ENCODE measurements around the gene GRB10. TPM values are rescaled to one million over a fixed set of nuclear protein-coding genes. Genes with fewer than 3 reads are reported as not detected.

GRB10 gene
- total and polyA plus RNA-seq, 9 donors = 10.0 to 93.3 (median 27.8) TPM

- Histone ChIP-seq H3K27ac (no peak overlapping the region), H3K36me3 (no peaks in the 10 kb centered on the region), H3K9me3 (no peaks in the 10 kb centered on the region), H3K4me1 (ENCODE audit: insufficient read depth) (peaks cover 6% of the 10 kb centered on the region), H3K27me3 (no peaks in the 10 kb centered on the region), H3K4me3 (peak overlapping the region; percentile 50)
- 77 to 86% (median 85%) methylated on average over 5 of the region's 5 CpGs for WGBS, 3 donors
- DNase-seq = no peak
- TF ChIP-seq CTCF (IDR thresholded peaks at IDR 0.05) = no peak
- TF ChIP-seq POLR2A (IDR thresholded peaks at IDR 0.05) = no peak
- TF ChIP-seq EP300 (IDR thresholded peaks at IDR 0.05) = no peak
- intact Hi-C loops (cut with DNase I) = loop anchor here in 1 of 4 donors (5.0 kb wide), 1 partner anchor 329 kb away; no protein-coding TSS in a partner anchor
These were observed 8.8 kb upstream of the GRB10 start for GRCh38 chr7:50791363-50791937.

GRCh38 chr7:50790381-50790780, 7.7 kb upstream of the GRB10 start:
- no peaks in the 10 kb centered on the region for H3K9me3 ChIP-seq
- intact Hi-C loops (cut with DNase I) = loop anchor here in 1 of 4 donors (5.0 kb wide), 1 partner anchor 328 kb away; no protein-coding TSS in a partner anchor
- H3K27me3 ChIP-seq = no peaks in the 10 kb centered on the region
- H3K36me3 ChIP-seq = no peaks in the 10 kb centered on the region
- H3K4me3 ChIP-seq = no peak overlapping the region
- no peak overlapping the region for H3K27ac ChIP-seq
- WGBS, 3 donors = 84 to 91% (median 88%) methylated on average over 9 of the region's 9 CpGs
- no peak for DNase-seq
- TF ChIP-seq CTCF (IDR thresholded peaks at IDR 0.05) (no peak), POLR2A (IDR thresholded peaks at IDR 0.05) (no peak)
- peaks cover 6% of the 10 kb centered on the region for H3K4me1 ChIP-seq (ENCODE audit: insufficient read depth)

GRCh38 chr7:50788382-50788781, 5.7 kb upstream of the GRB10 start:
- intact Hi-C loops (cut with DNase I) = no loop called here
- peaks cover 6% of the 10 kb centered on the region for H3K4me1 ChIP-seq (ENCODE audit: insufficient read depth)
- no peak overlapping the region for H3K4me3 ChIP-seq
- H3K27ac ChIP-seq = no peak overlapping the region
- DNase-seq = no peak
- 95 to 97% (median 96%) methylated on average over 5 of the region's 5 CpGs for WGBS, 3 donors
- no peaks in the 10 kb centered on the region for H3K9me3 ChIP-seq
- no peak for TF ChIP-seq POLR2A (IDR thresholded peaks at IDR 0.05)
- TF ChIP-seq EP300 (IDR thresholded peaks at IDR 0.05) = no peak
- no peak for TF ChIP-seq CTCF (IDR thresholded peaks at IDR 0.05)
- H3K36me3 ChIP-seq = no peaks in the 10 kb centered on the region
- no peaks in the 10 kb centered on the region for H3K27me3 ChIP-seq

GRCh38 chr7:50787825-50788224, 5.1 kb upstream of the GRB10 start:
- DNase-seq = no peak
- 81 to 90% (median 89%) methylated on average over 4 of the region's 4 CpGs for WGBS, 3 donors
- H3K9me3 ChIP-seq = no peaks in the 10 kb centered on the region
- no peaks in the 10 kb centered on the region for H3K36me3 ChIP-seq
- no peaks in the 10 kb centered on the region for H3K27me3 ChIP-seq
- no peak for TF ChIP-seq POLR2A (IDR thresholded peaks at IDR 0.05)
- no peak for TF ChIP-seq CTCF (IDR thresholded peaks at IDR 0.05)
- no peak for TF ChIP-seq EP300 (IDR thresholded peaks at IDR 0.05)
- H3K4me1 ChIP-seq (ENCODE audit: insufficient read depth) = peaks cover 6% of the 10 kb centered on the region
- intact Hi-C loops (cut with DNase I) = no loop called here
- no peak overlapping the region for H3K27ac ChIP-seq
- H3K4me3 ChIP-seq = no peak overlapping the region

All from ovary (tissue), 9 donors.